Pons (tissue), 1 donor: ENCODE data around the gene FRMD1.

Source experiments
- DNase-seq: peaks from one replicate; pipeline ENCODE4 v3.0.0-alpha.2; 2016; ENCODE audit warnings: low spot score

Gene FRMD1

GRCh38 chr6:168004945-168005344, 74.1 kb downstream of the FRMD1 start:
- no peak for DNase-seq

- DNase-seq: no peak
Observed at GRCh38 chr6:168004023-168004422, 75.0 kb downstream of the FRMD1 start.
